ENCODE results near the gene MEN1.

MEN1 gene

DNA sequence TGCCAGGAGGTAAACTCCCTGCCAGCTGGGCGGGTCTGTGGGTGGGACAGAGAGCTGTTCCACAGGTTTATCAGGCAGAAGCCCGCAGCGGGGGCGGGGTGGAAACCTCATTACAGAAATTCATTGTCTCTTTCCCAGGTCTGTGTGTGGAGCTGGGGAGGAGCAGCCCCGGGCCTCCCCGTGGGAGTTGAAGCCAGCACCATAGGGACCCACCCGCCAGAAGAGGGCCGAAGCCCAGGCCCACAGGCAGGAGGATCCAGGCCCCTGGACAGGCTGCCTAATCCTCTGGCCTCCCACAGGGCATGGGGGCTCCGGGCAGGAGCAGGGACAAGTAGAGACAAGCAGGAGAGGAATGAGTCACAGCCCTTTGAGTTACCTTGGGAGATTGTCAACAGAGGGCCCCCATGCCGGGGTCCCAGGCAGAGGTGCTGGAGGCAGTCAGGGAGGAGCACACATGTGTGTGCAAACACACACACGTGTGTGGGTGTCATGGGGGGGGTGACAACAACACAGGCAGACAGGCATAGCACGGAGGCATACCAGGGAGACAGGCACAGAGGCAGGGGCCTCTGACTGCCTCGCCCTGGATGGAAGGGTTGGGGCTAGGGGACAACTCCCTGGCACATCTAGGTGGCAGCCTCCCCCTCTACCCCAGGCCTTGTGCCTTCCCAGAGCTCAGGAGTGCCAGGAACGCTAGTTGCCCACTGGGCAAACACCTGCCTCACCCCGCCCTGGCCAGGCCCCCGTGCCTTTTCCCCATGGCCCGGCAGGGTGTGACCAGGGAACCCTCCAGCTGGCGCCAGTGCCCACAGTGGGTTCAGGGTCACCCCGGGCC lies 32.7 kb upstream of the MEN1 start:
- DNase-seq (ENCODE audit: low read depth in 1 of 2, low spot score in 1 of 2): peak; percentile 60 to 85
- no peak for TF ChIP-seq JUND (IDR thresholded peaks at IDR 0.05; ENCODE audit: low read depth)
- in situ Hi-C loops (cut with HindIII; ENCODE audit: low pct_unique_long_range_greater_than_20kb, low sequenced_read_pairs): no loop called here

DNA sequence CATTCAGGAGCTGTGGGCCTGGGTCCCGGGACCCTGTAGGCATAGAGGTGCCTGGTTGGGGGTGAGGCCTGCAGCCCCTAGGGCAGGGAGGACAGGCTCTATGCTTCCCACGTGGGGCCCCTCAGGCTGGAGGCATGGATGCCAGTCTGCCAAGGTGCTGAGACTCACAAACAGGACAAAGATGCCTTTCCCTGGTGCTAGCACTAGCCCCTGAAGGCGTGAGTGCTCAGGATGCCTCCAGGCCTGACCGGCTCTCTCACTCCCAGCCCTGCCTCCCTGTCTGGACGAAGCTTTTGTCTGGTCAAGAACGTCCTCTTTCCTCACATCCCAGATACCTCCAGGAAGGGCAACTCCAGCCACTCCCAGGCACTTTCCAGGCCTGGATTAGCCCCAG lies 32.0 kb upstream of the MEN1 start:
- TF ChIP-seq JUND (IDR thresholded peaks at IDR 0.05; ENCODE audit: low read depth): no peak
- peak; percentile 62 to 84 for DNase-seq (ENCODE audit: low read depth in 1 of 2, low spot score in 1 of 2)
- in situ Hi-C loops (cut with HindIII; ENCODE audit: low pct_unique_long_range_greater_than_20kb, low sequenced_read_pairs): no loop called here

DNA sequence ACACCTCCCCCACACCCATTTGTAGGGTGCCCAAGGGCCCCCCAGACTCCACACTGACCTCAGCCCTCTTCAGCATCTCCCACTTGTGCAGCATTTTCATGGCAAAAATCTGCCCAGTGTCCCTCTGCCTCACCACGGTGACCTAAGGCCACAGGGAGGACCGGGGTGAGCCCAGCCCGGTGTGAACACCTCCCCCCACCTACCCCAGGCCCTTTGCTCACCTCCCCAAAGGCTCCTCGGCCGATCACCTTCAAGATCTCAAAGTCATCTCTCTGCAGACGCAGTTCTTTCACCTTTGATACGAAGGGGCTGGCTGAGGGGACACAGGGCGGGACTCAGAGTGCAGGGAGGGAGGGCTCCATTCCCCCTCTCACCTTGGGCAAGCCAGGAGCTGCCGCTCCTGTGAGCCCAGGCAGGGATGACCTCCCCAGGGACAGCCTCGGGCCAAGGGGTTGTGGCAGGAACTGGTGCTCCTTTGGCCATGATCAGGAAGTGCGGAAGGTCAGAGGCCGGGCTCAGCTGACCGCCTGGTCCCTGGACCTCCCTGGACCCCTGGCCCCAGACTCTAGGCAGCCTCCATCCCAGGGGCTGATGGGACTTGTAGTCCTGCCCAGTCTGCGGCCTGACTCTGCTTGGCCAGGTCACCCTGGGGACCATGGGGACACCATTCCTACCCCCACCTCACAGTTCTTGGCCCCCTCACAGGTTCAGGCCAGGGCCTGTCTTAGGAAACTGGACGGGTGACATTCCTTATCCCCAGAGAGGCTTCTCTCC lies 31.4 kb upstream of the MEN1 start:
- TF ChIP-seq JUND (IDR thresholded peaks at IDR 0.05; ENCODE audit: low read depth): no peak
- in situ Hi-C loops (cut with HindIII; ENCODE audit: low pct_unique_long_range_greater_than_20kb, low sequenced_read_pairs): no loop called here
- DNase-seq (ENCODE audit: low read depth in 1 of 2, low spot score in 1 of 2): peak; percentile 49 to 83

DNA sequence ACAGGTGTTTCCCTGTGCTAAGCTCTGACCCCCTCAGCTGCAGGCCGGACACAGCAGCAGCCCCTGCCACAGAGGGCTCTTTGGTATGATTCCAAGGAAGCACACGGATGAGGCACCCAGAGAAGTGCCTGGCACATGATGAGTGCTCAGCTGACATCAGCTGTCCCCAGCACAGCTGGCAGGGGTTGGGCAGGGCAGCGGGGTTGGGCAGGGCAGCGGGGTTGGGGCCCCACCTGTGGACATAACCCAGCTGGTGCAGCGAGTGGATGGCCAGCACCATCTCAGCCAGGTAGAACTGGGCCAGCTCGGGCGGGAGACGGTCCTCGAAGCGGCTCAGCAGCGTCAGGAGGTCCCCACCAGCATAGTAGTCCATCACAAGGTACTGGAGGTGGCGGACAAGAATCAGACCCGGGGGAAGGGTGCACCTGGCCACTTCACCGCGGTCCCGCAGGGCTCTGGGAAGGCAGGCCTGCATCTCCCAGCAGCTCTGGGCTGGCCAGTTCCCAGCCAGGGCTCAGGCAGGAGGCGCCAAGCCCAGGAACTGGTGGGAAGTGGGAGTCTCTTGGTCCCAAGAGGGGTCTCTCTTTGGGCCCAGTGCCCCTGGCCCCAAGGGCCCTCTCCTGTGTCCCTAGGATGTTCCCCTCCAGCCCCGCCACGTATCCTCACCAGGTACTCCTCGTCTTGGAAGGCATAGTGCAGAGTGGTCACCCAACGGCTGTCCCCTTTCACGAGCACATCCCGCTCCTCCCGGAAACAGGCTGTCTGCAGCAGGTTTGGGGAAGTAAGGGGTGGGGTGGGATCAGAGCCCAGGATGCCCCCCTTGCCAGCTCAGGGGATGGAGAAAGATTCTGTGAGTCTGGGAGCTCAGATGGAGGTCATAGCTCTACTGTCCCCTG lies 29.8 kb upstream of the MEN1 start:
- in situ Hi-C loops (cut with HindIII; ENCODE audit: low pct_unique_long_range_greater_than_20kb, low sequenced_read_pairs): no loop called here
- TF ChIP-seq JUND (IDR thresholded peaks at IDR 0.05; ENCODE audit: low read depth): no peak
- DNase-seq (ENCODE audit: low read depth in 1 of 2, low spot score in 1 of 2): no peak

DNA sequence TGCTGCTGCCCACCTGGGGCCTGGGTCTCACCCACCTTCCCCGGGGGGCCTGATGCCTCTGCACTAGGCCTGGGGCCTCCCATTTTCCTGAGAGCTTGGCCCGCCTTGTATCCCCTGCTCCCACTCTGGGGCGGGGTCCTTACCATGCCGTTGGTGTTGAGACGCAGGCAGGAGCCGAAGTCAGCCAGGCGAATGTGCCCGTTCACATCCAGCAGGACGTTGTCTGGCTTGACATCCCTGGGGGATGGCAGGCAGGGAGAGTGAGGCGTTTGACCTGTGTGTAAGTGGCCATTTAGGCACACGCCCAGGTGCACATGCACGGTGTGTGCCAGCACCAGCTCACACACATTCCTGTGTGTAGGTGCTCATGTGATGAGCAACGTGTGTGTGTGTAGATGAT lies 29.0 kb upstream of the MEN1 start:
- DNase-seq (ENCODE audit: low read depth in 1 of 2, low spot score in 1 of 2): no peak
- in situ Hi-C loops (cut with HindIII; ENCODE audit: low pct_unique_long_range_greater_than_20kb, low sequenced_read_pairs): no loop called here
- no peak for TF ChIP-seq JUND (IDR thresholded peaks at IDR 0.05; ENCODE audit: low read depth)

DNA sequence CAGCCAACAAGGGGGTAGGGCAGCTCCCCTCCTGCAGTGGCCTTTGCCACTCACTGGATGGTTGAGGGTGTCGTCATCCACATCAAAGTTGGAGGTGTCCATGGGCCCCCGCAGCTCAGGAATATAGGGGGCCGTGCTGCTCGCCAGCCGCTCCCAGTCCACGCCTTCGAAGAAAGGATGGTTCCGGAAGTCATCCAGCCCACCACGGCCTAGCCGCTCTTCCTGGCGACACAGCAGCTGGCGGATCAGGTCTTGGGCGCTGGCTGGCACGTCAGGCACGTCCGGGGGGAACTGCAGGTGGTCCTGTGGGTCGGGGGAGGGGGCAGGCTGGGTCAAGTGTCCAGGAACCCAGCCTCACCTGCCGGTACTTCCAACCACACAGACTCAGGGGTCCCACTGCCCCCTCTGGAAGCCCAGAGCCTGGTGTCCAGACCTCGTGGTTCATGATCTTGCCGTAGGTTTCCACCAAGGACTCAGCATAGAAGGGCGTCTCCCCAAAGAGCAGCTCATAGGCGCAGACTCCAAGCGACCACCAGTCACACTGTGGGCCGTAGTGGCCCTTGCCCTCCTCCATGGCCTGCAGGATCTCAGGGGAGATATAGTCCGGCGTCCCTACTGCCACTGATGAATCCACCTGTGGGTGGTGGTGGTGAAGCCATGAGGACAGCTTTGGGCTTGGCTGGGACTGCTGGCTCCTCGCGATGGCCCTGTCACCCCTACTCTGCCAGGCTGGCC lies 28.4 kb upstream of the MEN1 start:
- TF ChIP-seq JUND (IDR thresholded peaks at IDR 0.05; ENCODE audit: low read depth): no peak
- no peak for DNase-seq (ENCODE audit: low read depth in 1 of 2, low spot score in 1 of 2)
- in situ Hi-C loops (cut with HindIII; ENCODE audit: low pct_unique_long_range_greater_than_20kb, low sequenced_read_pairs): no loop called here

DNA sequence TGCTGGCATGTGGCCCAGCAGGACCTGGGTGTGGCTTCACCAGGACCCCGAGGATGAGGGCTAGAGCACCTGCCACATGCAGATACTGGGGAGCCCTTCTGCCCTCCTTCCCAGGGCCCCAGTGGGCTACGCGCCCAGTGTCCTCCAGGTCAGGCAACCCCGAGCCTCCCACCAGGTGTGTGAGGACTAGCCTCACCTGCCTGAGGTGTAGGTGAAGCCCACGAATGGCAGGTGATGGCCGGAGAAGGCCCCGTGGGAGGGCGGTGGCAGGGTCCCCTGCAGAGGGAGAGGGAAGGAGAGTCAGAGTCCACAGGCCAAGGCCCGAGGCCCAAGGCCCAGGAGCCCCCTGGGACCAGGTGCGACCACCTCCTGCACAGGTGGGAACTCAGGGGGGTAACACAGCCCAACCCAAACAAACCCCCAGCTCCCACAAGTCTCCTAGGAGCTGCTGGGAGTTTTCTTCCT lies 27.6 kb upstream of the MEN1 start:
- DNase-seq (ENCODE audit: low read depth in 1 of 2, low spot score in 1 of 2): no peak
- no peak for TF ChIP-seq JUND (IDR thresholded peaks at IDR 0.05; ENCODE audit: low read depth)
- in situ Hi-C loops (cut with HindIII; ENCODE audit: low pct_unique_long_range_greater_than_20kb, low sequenced_read_pairs): no loop called here

DNA sequence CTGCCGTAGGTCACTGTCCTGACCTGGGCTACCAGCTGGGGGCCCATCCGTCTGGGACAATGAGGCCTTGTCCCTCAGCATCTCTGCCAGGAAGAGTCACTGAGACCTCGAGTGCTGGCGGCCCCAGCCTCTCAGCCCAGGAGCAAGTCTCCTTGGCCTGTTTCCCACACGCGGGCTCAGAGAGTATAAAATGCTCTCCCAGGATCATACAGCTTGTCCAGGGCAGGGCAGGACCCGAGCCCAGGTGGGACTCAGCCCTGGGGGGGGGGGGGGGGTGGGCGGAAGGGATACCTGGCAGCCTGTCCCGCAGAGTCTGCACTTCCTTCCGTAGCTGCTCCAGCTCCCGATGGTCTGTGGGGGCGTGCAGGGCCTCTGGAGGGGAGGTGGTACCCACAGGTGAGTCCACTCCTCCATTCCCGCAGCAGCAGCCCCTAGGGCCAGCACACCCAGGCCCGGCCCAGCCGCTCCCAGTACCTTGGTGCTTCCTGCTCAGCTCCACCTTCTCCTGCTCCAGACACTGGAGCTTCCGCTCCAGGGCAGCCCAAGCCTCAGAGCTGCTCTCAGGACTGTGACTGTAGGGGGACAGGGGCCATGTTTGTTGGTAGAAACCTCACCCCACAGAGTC lies 26.2 kb upstream of the MEN1 start:
- no peak for TF ChIP-seq JUND (IDR thresholded peaks at IDR 0.05; ENCODE audit: low read depth)
- in situ Hi-C loops (cut with HindIII; ENCODE audit: low pct_unique_long_range_greater_than_20kb, low sequenced_read_pairs): no loop called here
- DNase-seq (ENCODE audit: low read depth in 1 of 2, low spot score in 1 of 2): no peak

DNA sequence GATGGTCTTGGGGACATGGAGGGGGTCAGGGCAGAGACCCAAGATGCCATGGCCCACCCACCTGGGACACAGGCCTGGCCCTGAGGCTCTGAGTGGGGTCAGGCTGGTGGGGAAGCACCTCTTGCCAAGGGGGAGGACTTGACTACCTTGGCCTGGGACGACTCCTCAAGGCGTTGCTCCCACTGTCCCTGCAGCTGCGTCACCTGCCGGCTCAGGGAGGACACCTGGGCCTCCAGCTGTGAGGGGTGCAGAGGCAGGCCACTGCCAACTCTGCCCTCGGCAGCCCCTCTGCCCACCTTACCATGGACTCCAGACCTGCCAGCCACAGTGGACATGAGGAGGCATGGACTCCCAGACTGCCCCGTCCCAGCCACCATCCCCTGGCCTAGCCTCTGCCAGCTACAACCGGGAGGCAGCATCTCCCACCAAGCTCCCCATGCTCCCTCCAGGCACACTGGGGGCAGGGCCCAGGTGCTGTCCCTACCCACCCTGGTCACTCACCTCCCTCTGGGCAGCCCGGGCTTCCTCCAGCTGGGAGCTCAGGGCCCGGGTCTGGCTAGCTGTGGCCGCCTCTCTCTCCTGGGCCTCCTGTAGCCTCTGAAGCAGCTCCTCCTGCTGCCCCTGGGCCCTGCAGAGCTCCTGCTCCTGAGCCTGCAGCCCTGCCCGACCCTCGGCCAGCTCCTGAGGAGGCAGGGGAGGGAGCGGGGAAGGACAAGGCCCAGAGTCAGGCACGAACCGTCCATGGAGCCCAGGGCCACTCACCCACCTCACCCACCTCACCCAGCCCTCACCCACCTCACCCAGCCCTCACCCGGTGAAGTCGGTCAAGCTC lies 25.5 kb upstream of the MEN1 start:
- in situ Hi-C loops (cut with HindIII; ENCODE audit: low pct_unique_long_range_greater_than_20kb, low sequenced_read_pairs): no loop called here
- no peak for TF ChIP-seq JUND (IDR thresholded peaks at IDR 0.05; ENCODE audit: low read depth)
- DNase-seq (ENCODE audit: low read depth in 1 of 2, low spot score in 1 of 2): no peak

DNA sequence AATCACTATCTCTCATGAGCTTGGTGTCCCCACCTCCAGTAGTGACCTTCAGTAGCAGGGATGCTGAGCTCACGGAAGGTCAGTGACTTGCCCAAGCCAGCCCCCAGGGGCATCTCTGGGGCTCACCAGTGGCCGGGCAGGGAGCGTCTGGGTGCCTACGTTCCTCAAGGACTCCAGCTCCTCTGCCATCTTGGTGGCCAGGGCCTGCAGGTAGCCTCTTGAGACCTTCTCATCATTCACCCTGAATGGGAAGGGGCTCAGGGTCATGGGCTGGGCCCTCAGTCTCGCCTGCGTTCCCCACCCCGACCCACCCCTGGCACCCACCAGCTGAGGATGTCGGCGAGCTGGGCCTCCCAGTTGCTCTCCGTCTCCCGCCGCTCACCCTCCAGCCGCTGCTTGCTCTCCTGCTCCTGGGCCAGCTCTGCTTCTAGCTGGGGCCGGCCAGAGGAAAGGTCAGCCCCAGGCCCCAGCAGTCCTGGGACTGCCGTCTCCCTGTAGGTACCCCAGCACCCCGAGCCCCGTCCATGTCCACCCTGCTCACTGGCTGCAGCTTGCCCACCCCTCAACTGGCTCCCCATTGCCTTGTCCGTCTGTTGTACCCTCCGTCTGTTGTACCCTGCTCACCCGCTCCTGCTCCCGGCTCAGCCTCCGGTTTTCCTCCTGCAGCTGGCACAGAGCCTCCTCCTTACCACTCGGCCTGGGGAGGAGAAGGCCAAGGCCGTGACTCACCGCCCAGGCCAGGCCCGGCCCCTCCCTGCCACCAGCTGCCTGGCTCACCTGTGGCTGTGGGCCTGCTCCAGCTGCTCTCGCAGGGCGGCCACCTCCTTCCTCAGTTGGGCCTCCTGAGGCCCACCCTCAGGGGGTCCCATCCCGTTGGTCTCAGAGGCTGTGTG lies 24.6 kb upstream of the MEN1 start:
- peak; percentile 49 to 54 for DNase-seq (ENCODE audit: low read depth in 1 of 2, low spot score in 1 of 2)
- TF ChIP-seq JUND (IDR thresholded peaks at IDR 0.05; ENCODE audit: low read depth): no peak

More for the DNA sequence above, 24.6 kb upstream of the MEN1 start:
- in situ Hi-C loops (cut with HindIII; ENCODE audit: low pct_unique_long_range_greater_than_20kb, low sequenced_read_pairs): no loop called here
